Adrenal gland (tissue), 12 donors: ENCODE data around the gene OPCML. TPM values are rescaled to one million over a fixed set of nuclear protein-coding genes. Genes with fewer than 3 reads are reported as not detected.
A peak's percentile ranks its signal among the peaks of the same experiment; 100 is the strongest.

Source experiments
- DNase-seq, 7 donors: peaks; one replicate each; pipeline ENCODE4 v3.0.0-alpha.2; 2019 to 2020
- H3K27ac ChIP-seq, 5 donors: fragments of 200-600 bp; sonication (generic) in 4 of 5; 1 replicate in 3 of 5; 2 replicates in 2 of 5; pipeline versions ENCODE4 v1.5.1 to v1.8.0; 2016 to 2020; ENCODE audit warnings: mild to moderate bottlenecking in 1 of 5
- H3K27me3 ChIP-seq: fragments of 200-600 bp; 2 replicates; pipeline ENCODE4 v1.8.0; 2021
- H3K36me3 ChIP-seq, 2 donors: fragments of 200-600 bp; replicated peaks in 1 of 2; 1 replicate in 1 of 2; 2 replicates in 1 of 2; pipeline versions ENCODE4 v1.5.1 to v1.8.0; 2018 to 2022
- H3K4me1 ChIP-seq, 2 donors: fragments of 200-600 bp; replicated peaks in 1 of 2; 1 replicate in 1 of 2; 2 replicates in 1 of 2; pipeline versions ENCODE4 v1.5.1 to v1.8.0; 2018 to 2021
- H3K4me3 ChIP-seq, 4 donors: fragments of 200-600 bp; sonication (generic) in 3 of 4; one replicate each; pipeline ENCODE4 v1.5.1; 2016 to 2018
- H3K9me3 ChIP-seq, 3 donors: fragments of 200-600 bp; sonication (generic) in 1 of 3; replicated peaks in 1 of 3; 1 replicate in 2 of 3; 2 replicates in 1 of 3; pipeline versions ENCODE4 v1.5.1 to v1.8.0; 2016 to 2021
- POLR2A ChIP-seq, 2 donors: fragments of 450-650 bp; IDR thresholded peaks; one replicate each; pipeline ENCODE4 v1.6.1; 2017; ENCODE audit warnings: antibody characterized with exemption in 2 of 2, mild to moderate bottlenecking in 2 of 2, moderate library complexity in 1 of 2
- WGBS, 4 donors: extraction: QIAGEN DNeasy Blood & Tissue Kit in 2 of 4; methylation state at CpG; one replicate each; pipeline versions ENCODE4 v1.1.5 to v1.1.7; 2013 to 2017; 5-methylcytosine and 5-hydroxymethylcytosine counted together
- intact Hi-C, 2 donors: fragments of 100-400 bp; cut with DNase I; formaldehyde crosslinking; loops; one replicate each; pipeline versions ENCODE4 v1.14.1 to v1.15.0; 2022 to 2023
- polyA plus RNA-seq, 3 donors: library from polyadenylated mRNA; stranded (reverse); fragments of 200-250 nt in 2 of 3; fragments of 350-450 nt in 1 of 3; fragmentation: Illumina TruSeq in 1 of 3; extraction: RNeasy Lipid Tissue Mini Kit (QIAGEN cat#74804) in 1 of 3; gene quantifications; one replicate each; pipeline ENCODE4 v1.2.3, GENCODE V29; 2013 to 2014
- total RNA-seq, 9 donors: library from RNA; depleted of rRNA in 4 of 9; stranded (reverse); fragments of >200 nt in 4 of 9; fragments of 120-200 nt in 1 of 9; fragmentation: NEBNext Ultra II Directional in 1 of 9; extraction: Animal tissue kit (Norgen Biotek cat#: 25700) in 1 of 9; gene quantifications; one replicate each; pipeline versions ENCODE4 v1.1.0 to v1.2.4, GENCODE V29; 2013 to 2023
- TF ChIP-seq, protein P1 (sequence below), 6 experiments: fragments of 450-650 bp in 4 of 6; fragments of 200-600 bp in 2 of 6; sonication (generic) in 1 of 6; IDR thresholded peaks; 1 replicate in 5 of 6; 2 replicates in 1 of 6; pipeline versions ENCODE4 v1.5.1 to v1.8.0; 2016 to 2021; ENCODE audit warnings: antibody characterized with exemption in 6 of 6, mild to moderate bottlenecking in 2 of 6, moderate library complexity in 1 of 6
- donor health status: healthy with polysubstance abuse.
- donor health status: Bipolar disorder and iron deficiency.
- donor health status: DM: yes; HTN: yes; CAD: no.
- donor health status: DM: no; HTN: no; CAD: no.
- donor health status: DM: no; HTN: no; CAD: no.
- donor health status: DM: yes; HTN: yes; CAD: no.

The OPCML gene
- total and polyA plus RNA-seq, 12 donors = 0.10 to 5.5 (median 0.72) TPM; not detected in 5

DNA sequence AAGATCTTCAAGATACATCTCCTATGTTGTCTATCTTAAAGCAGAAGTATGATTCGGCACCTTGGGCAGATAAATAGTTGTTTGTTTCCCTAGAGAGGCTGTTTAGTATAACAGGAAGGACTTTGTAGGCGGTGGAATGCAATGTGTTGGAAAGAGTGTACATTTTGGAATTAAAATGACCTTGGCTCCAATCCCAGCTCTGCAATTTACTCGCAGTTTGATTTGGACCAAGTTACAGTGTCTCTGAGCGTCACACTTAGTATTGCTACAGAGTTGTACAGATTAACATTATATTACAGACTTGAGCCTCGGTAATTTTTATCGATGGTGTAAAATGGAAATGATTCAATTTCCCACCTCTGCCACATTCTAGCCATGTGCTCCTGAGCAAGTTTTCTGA is 265.3 kb downstream of the OPCML start:
- Histone ChIP-seq H3K36me3 (no peaks in the 10 kb centered on the region), H3K4me3 (no peak overlapping the region), H3K9me3 (no peaks in the 10 kb centered on the region), H3K27me3 (peaks cover 14% of the 10 kb centered on the region), H3K4me1 (no peaks in the 10 kb centered on the region), H3K27ac (no peak overlapping the region)
- intact Hi-C loops = no loop called here
- WGBS, 4 donors = 50 to 61% (median 54%) methylated on average over 6 of the region's 6 CpGs
- no peak for DNase-seq
- no peak for TF ChIP-seq POLR2A (IDR thresholded peaks at IDR 0.05)

DNA sequence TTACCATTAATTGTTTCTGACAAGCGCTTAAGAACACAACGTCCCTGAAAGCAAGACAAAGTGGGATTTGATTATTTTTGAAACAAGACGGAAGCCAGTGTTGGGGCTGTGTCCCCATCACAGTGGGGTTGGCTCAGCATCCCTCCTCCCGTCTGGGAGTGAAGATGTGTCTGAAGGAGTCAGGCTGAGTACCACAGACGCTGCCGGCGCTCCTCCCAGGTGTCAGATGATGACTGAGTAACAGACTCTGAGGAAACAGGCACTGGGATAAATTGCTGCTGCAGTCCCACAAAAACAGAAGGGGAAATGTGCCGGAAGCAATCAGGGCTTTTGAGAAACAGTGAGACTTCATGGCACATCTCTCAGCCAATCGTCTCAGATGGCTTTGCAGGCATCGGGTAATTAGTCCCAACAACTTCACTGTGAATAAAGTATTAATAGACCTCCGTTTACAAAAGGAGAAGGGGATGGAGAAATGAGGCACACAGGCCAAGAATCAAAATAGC is 266.7 kb downstream of the OPCML start:
- no peaks in the 10 kb centered on the region for H3K4me1 ChIP-seq
- peaks cover 14% of the 10 kb centered on the region for H3K27me3 ChIP-seq
- 51 to 65% (median 56%) methylated on average over 8 to 11 of the region's 11 CpGs for WGBS, 4 donors
- no peaks in the 10 kb centered on the region for H3K9me3 ChIP-seq
- H3K36me3 ChIP-seq = no peaks in the 10 kb centered on the region
- no peak for DNase-seq
- TF ChIP-seq, protein P1, sequence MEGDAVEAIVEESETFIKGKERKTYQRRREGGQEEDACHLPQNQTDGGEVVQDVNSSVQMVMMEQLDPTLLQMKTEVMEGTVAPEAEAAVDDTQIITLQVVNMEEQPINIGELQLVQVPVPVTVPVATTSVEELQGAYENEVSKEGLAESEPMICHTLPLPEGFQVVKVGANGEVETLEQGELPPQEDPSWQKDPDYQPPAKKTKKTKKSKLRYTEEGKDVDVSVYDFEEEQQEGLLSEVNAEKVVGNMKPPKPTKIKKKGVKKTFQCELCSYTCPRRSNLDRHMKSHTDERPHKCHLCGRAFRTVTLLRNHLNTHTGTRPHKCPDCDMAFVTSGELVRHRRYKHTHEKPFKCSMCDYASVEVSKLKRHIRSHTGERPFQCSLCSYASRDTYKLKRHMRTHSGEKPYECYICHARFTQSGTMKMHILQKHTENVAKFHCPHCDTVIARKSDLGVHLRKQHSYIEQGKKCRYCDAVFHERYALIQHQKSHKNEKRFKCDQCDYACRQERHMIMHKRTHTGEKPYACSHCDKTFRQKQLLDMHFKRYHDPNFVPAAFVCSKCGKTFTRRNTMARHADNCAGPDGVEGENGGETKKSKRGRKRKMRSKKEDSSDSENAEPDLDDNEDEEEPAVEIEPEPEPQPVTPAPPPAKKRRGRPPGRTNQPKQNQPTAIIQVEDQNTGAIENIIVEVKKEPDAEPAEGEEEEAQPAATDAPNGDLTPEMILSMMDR (IDR thresholded peaks at IDR 0.05) = no peak
- TF ChIP-seq POLR2A (IDR thresholded peaks at IDR 0.05) = no peak
- H3K27ac ChIP-seq = no peak overlapping the region
- intact Hi-C loops = no loop called here
- H3K4me3 ChIP-seq = no peak overlapping the region

DNA sequence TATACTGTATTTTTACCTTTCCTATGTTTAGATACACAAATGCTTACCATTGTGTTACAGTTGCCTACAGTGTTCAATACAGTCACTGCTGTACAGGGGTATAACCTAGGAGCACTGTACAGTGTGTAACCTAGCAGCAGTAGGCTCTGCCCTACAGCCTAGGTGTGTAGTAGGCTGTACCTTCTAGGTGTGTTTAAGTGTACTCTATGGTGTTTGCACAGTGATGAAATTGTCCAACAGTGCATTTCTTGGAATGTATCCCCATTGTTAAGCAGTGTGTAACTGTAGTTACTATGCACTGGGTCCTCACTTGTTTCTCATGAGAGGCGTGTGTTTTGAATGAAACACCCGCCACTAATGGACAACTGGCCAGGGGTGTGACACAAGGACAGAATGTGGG is 269.0 kb downstream of the OPCML start:
- intact Hi-C loops = no loop called here
- H3K4me3 ChIP-seq = no peak overlapping the region
- H3K9me3 ChIP-seq = no peaks in the 10 kb centered on the region
- DNase-seq = no peak
- 82 to 86% (median 85%) methylated on average over 2 of the region's 2 CpGs for WGBS, 4 donors
- no peak overlapping the region for H3K27ac ChIP-seq
- peaks cover 14% of the 10 kb centered on the region for H3K27me3 ChIP-seq
- no peaks in the 10 kb centered on the region for H3K36me3 ChIP-seq
- peaks cover 7 to 12% of the 10 kb centered on the region in 2 donors for H3K4me1 ChIP-seq
- TF ChIP-seq POLR2A (IDR thresholded peaks at IDR 0.05) = no peak
- TF ChIP-seq, protein P1 (IDR thresholded peaks at IDR 0.05) = no peak

DNA sequence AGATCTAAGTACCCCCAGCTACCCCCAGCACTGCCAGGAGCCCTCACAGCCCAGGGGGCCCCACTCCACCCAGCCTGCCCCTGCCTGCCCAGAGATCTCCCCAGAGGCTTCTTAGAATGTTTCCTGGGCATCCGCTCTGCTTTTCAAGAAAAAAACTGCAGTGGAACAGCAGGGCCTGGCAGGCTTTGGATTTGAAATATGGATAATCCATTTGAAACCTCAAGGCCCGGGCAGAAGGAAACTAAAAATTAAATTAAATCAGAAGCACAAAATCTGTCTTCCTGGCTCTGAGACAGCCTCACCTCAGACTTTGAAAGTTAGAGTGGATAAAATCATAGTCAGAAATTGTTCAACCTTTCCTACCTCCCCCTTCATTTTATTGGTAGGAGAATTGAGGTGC is 273.6 kb downstream of the OPCML start:
- WGBS, 4 donors = 68 to 76% (median 73%) methylated on average over 2 of the region's 2 CpGs
- Histone ChIP-seq H3K9me3 (no peaks in the 10 kb centered on the region), H3K27me3 (peaks cover 14% of the 10 kb centered on the region), H3K4me3 (no peak overlapping the region), H3K36me3 (no peaks in the 10 kb centered on the region), H3K4me1 (peaks cover 7 to 12% of the 10 kb centered on the region in 2 donors), H3K27ac (peak overlapping the region in 1 of 5 donors; percentile 43)
- no peak for DNase-seq
- TF ChIP-seq POLR2A (IDR thresholded peaks at IDR 0.05) = no peak
- TF ChIP-seq, protein P1 (IDR thresholded peaks at IDR 0.05) = no peak
- intact Hi-C loops = no loop called here

DNA sequence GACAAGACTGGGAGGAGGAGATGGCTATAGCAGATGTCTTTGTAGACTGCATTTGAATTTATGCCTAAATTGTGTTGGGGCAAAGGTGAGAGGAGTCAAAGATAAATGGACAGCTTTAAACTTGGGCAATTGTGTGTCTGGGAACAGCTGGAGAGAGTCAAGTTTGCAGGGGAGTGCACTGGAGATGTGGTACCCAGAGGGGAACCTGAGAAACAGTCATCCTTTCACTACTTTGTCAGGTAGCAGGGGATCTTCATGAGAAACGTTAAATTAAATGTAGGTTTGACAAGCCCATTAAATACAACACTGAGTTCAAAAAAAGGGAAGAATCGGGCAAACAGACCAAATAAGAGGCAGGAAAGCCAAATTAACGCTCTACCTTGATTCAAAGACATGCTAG is 277.7 kb downstream of the OPCML start:
- DNase-seq = no peak
- WGBS, 4 donors = 61 to 81% (median 68%) methylated on average over 3 of the region's 3 CpGs
- TF ChIP-seq POLR2A (IDR thresholded peaks at IDR 0.05) = no peak
- TF ChIP-seq, protein P1 (IDR thresholded peaks at IDR 0.05) = no peak
- H3K27ac ChIP-seq = no peak overlapping the region
- peaks cover 7 to 9% of the 10 kb centered on the region in 2 donors for H3K4me1 ChIP-seq
- no peak overlapping the region for H3K4me3 ChIP-seq
- H3K9me3 ChIP-seq = no peaks in the 10 kb centered on the region
- no peaks in the 10 kb centered on the region for H3K27me3 ChIP-seq
- intact Hi-C loops = no loop called here
- no peaks in the 10 kb centered on the region for H3K36me3 ChIP-seq
